IMR-90 (cell line): ENCODE results near the gene RPS6KA2. TPM values are rescaled to one million over a fixed set of nuclear protein-coding genes. Genes with fewer than 3 reads are reported as not detected.

Experiments
- ATAC-seq: fragments of 200-7000 bp; cut with Tn5 transposase; 2 replicates; pipeline ENCODE4 v1.9.1; 2020; ENCODE audit warnings: low read depth, mild to moderate bottlenecking, moderate library complexity
- Bru-seq: library from RNA; stranded (reverse); fragments of 400-500 nt; gene quantifications from one replicate; lab custom pipeline; 2021; lab: Mats Ljungman, UMichigan
- BruChase-seq, 2 experiments: library from RNA; stranded (reverse); fragments of 400-500 nt; gene quantifications; one replicate each; lab custom pipeline; 2021; lab: Mats Ljungman, UMichigan
- BruUV-seq: library from RNA; stranded (reverse); fragments of 400-500 nt; replicated peaks from 2 replicates; lab custom pipeline; 2021; lab: Mats Ljungman, UMichigan
- CTCF ChIA-PET: fragments of 300-600 bp; formaldehyde crosslinking; extraction: SDS; loops from one replicate; lab custom pipeline; 2021; ENCODE audit warnings: antibody characterized with exemption; lab: Yijun Ruan, JAX
- POLR2A ChIA-PET: fragments of 300-600 bp; sonication (Branson Sonifier 250); formaldehyde crosslinking; loops from one replicate; lab custom pipeline; 2022; ENCODE audit warnings: antibody characterized with exemption; ENCODE audit not compliant: unreplicated experiment; lab: Charles Lee
- DNase-seq: peaks from one replicate; pipeline ENCODE4 v3.0.0; 2013
- H2AFZ ChIP-seq: replicated peaks from 2 replicates; pipeline ENCODE3; 2013; ENCODE audit warnings: low read length, mild to moderate bottlenecking; ENCODE audit not compliant: poor library complexity
- H2AK5ac ChIP-seq: 2 replicates; pipeline ENCODE4 v1.6.1; 2013; ENCODE audit warnings: low read depth, low read length, inconsistent platforms
- H2AK9ac ChIP-seq: replicated peaks from 2 replicates; pipeline ENCODE3; 2013; ENCODE audit warnings: mild to moderate bottlenecking, low read depth, low read length, moderate library complexity; ENCODE audit not compliant: poor library complexity
- H2BK120ac ChIP-seq: 2 replicates; pipeline ENCODE4 v1.6.1; 2013; ENCODE audit warnings: low read depth, low read length, inconsistent platforms
- H2BK15ac ChIP-seq: 3 replicates; pipeline ENCODE4 v1.6.1; 2013; ENCODE audit warnings: low read depth, low read length, inconsistent platforms
- H2BK20ac ChIP-seq: 2 replicates; pipeline ENCODE4 v1.6.1; 2013; ENCODE audit warnings: low read depth, mild to moderate bottlenecking, inconsistent platforms, low read length, moderate library complexity
- H2BK5ac ChIP-seq: 2 replicates; pipeline ENCODE4 v1.6.1; 2013; ENCODE audit warnings: mild to moderate bottlenecking, low read depth, low read length, inconsistent platforms; ENCODE audit not compliant: poor library complexity, severe bottlenecking
- H3K14ac ChIP-seq: replicated peaks from 2 replicates; pipeline ENCODE4 v1.6.1; 2013; ENCODE audit warnings: low read depth, low read length, inconsistent platforms
- H3K18ac ChIP-seq: 2 replicates; pipeline ENCODE4 v1.6.1; 2013; ENCODE audit warnings: low read depth, low read length, control low read depth
- H3K23ac ChIP-seq: 2 replicates; pipeline ENCODE4 v1.6.1; 2013; ENCODE audit warnings: low read depth, low read length, inconsistent platforms
- H3K27ac ChIP-seq: 2 replicates; pipeline ENCODE4 v1.5.1; 2013; ENCODE audit warnings: mild to moderate bottlenecking, control low read depth, low read length; ENCODE audit not compliant: insufficient read depth
- H3K27me3 ChIP-seq: 2 replicates; pipeline ENCODE4 v1.6.1; 2013; ENCODE audit warnings: low read length; ENCODE audit not compliant: control insufficient read depth, insufficient read depth
- H3K36me3 ChIP-seq: 2 replicates; pipeline ENCODE4 v1.6.1; 2013; ENCODE audit warnings: low read length, mixed read lengths; ENCODE audit not compliant: control insufficient read depth, insufficient read depth
- H3K4ac ChIP-seq: 2 replicates; pipeline ENCODE4 v1.6.1; 2013; ENCODE audit warnings: low read depth, low read length, inconsistent platforms
- H3K4me1 ChIP-seq: 2 replicates; pipeline ENCODE4 v1.6.1; 2013; ENCODE audit warnings: low read length, mixed read lengths; ENCODE audit not compliant: control insufficient read depth, insufficient read depth
- H3K4me2 ChIP-seq: 2 replicates; pipeline ENCODE4 v1.6.1; 2013; ENCODE audit warnings: low read depth, mild to moderate bottlenecking, control low read depth, low read length, moderate library complexity
- H3K4me3 ChIP-seq: 2 replicates; pipeline ENCODE4 v1.5.1; 2013; ENCODE audit warnings: low read depth, mild to moderate bottlenecking, control low read depth, low read length, moderate library complexity; ENCODE audit not compliant: insufficient read depth
- H3K56ac ChIP-seq: 2 replicates; pipeline ENCODE4 v1.6.1; 2013; ENCODE audit warnings: low read length, inconsistent platforms; ENCODE audit not compliant: insufficient read depth; ENCODE audit errors: extremely low read depth
- H3K79me1 ChIP-seq, 2 experiments: 2 replicates each; pipeline ENCODE4 v1.6.1; 2013; ENCODE audit warnings: low read length in 2 of 2, inconsistent platforms in 1 of 2, low read depth in 1 of 2
- H3K9ac ChIP-seq: 2 replicates; pipeline ENCODE4 v1.6.1; 2013; ENCODE audit warnings: low read depth, low read length, control low read depth
- H3K9me1 ChIP-seq: 2 replicates; pipeline ENCODE4 v1.6.1; 2013; ENCODE audit warnings: low read length, inconsistent platforms; ENCODE audit not compliant: insufficient read depth
- H3K9me3 ChIP-seq: 2 replicates; pipeline ENCODE4 v1.6.1; 2013; ENCODE audit warnings: low read length; ENCODE audit not compliant: control insufficient read depth, insufficient read depth
- H4K20me1 ChIP-seq: 2 replicates; pipeline ENCODE4 v1.6.1; 2013; ENCODE audit warnings: low read length, inconsistent platforms; ENCODE audit not compliant: insufficient read depth
- H4K5ac ChIP-seq: 2 replicates; pipeline ENCODE4 v1.6.1; 2013; ENCODE audit warnings: mild to moderate bottlenecking, low read depth, low read length, control low read depth
- H4K8ac ChIP-seq, 2 experiments: 2 replicates each; pipeline ENCODE4 v1.6.1; 2013; ENCODE audit warnings: low read depth in 2 of 2, low read length in 2 of 2, control low read depth in 1 of 2, inconsistent platforms in 1 of 2
- H4K91ac ChIP-seq: 2 replicates; pipeline ENCODE4 v1.6.1; 2013; ENCODE audit warnings: low read depth, low read length, inconsistent platforms; ENCODE audit not compliant: insufficient read depth
- BHLHE40 ChIP-seq: fragments of 150-350 bp; IDR thresholded peaks from 2 replicates; pipeline ENCODE4 v1.6.1; 2016; ENCODE audit warnings: mild to moderate bottlenecking, low read depth, low read length
- CEBPB ChIP-seq: IDR thresholded peaks from 2 replicates; pipeline ENCODE4 v1.6.1; 2012; ENCODE audit warnings: low read depth, low read length, improper control_type of control experiment
- FOS ChIP-seq: fragments of 150-350 bp; IDR thresholded peaks from 2 replicates; pipeline ENCODE4 v1.6.1; 2016; ENCODE audit warnings: low read depth, low read length
- MAFK ChIP-seq: IDR thresholded peaks from 2 replicates; pipeline ENCODE4 v1.6.1; 2012; ENCODE audit warnings: low read depth, low read length, improper control_type of control experiment
- MAZ ChIP-seq: IDR thresholded peaks from 2 replicates; pipeline ENCODE4 v1.6.1; 2012; ENCODE audit warnings: low read depth, mild to moderate bottlenecking, low read length, improper control_type of control experiment, moderate library complexity, borderline replicate concordance
- MXI1 ChIP-seq: IDR thresholded peaks from 2 replicates; pipeline ENCODE4 v1.6.1; 2012; ENCODE audit warnings: low read depth, mild to moderate bottlenecking, low read length, moderate library complexity, borderline replicate concordance
- POLR2A ChIP-seq: IDR thresholded peaks from 2 replicates; pipeline ENCODE4 v1.6.1; 2012; ENCODE audit warnings: mild to moderate bottlenecking, low read depth, low read length
- RAD21 ChIP-seq: IDR thresholded peaks from 2 replicates; pipeline ENCODE4 v1.6.1; 2012; ENCODE audit warnings: low read length, improper control_type of control experiment
- WGBS, 2 experiments: methylation state at CpG; one replicate each; pipeline versions ENCODE4 v1.1.5 to v1.1.7; 2013; ENCODE audit warnings: missing lambda C conversion rate in 2 of 2; ENCODE audit not compliant: insufficient read length in 1 of 2; ENCODE audit errors: extremely low coverage in 2 of 2; 5-methylcytosine and 5-hydroxymethylcytosine counted together
- dilution Hi-C: fragments of 300-500 bp; cut with HindIII; formaldehyde crosslinking; loops from one replicate; pipeline ENCODE4 v1.14.3; 2018; ENCODE audit warnings: low sequenced_read_pairs; ENCODE audit not compliant: unreplicated experiment
- in situ Hi-C: fragments of 300-500 bp; cut with MboI; formaldehyde crosslinking; loops from 3 replicates; pipeline ENCODE4 v1.14.3; 2019; ENCODE audit warnings: low sequenced_read_pairs, inconsistent platforms, mixed read lengths
- intact Hi-C: fragments of 100-400 bp; cut with micrococcal nuclease; formaldehyde crosslinking; loops from 2 replicates; pipeline ENCODE4 v1.10.0; 2022
- long read RNA-seq: library from polyadenylated mRNA; unstranded; transcript quantifications from one replicate; pipeline ENCODE4 v2.0.0, GENCODE V29; 2021; ENCODE audit not compliant: unreplicated experiment
- polyA plus RNA-seq, 3 experiments: library from polyadenylated mRNA; depleted of rRNA; stranded (reverse); fragments of >200 nt; gene quantifications; 2 replicates each; pipeline ENCODE4 v1.2.3, GENCODE V29; 2012; ENCODE audit warnings: low replicate concordance in 1 of 3
- total RNA-seq: library from RNA; depleted of rRNA; stranded (reverse); fragments of >200 nt; gene quantifications from 2 replicates; pipeline ENCODE4 v1.2.3, GENCODE V29; 2012; rRNA removed
- TF ChIP-seq, protein P1 (sequence below): fragments of 150-350 bp; IDR thresholded peaks from 2 replicates; pipeline ENCODE4 v1.6.1; 2017; ENCODE audit warnings: mild to moderate bottlenecking, antibody characterized with exemption, low read length, low read depth
- TF ChIP-seq, protein P2 (sequence below): conservative IDR thresholded peaks from 2 replicates; pipeline ENCODE4 v1.5.1; 2012; ENCODE audit warnings: mild to moderate bottlenecking, low read depth, low read length, improper control_type of control experiment

Gene RPS6KA2
- total RNA-seq (22.2 and 26.9 TPM in 2 replicates), polyA plus RNA-seq (2012; rRNA removed) (27.6 and 31.3 TPM in 2 replicates), Bru-seq, nascent RNA (percentile 80 among the genes with signal in this experiment), BruChase-seq, experiment 1, labeled RNA remaining after a 6-hour chase (percentile 68 among the genes with signal in this experiment), BruChase-seq, experiment 2, labeled RNA remaining after a 2-hour chase (percentile 66 among the genes with signal in this experiment)
- 22.6 and 41.6 TPM in 2 replicates for polyA plus RNA-seq (2012; cell fraction: cytosol; rRNA removed)
- 23.6 and 31.1 TPM in 2 replicates for polyA plus RNA-seq (2012; cell fraction: nucleus; rRNA removed; ENCODE audit: low replicate concordance)
- long read RNA-seq, full-length matches to known transcripts: 79 of 274 reads
- long read RNA-seq, partial matches to known transcripts: 55 of 274 reads
- long read RNA-seq, other reads (novel, unspliced or antisense): 140 of 274 reads

DNA sequence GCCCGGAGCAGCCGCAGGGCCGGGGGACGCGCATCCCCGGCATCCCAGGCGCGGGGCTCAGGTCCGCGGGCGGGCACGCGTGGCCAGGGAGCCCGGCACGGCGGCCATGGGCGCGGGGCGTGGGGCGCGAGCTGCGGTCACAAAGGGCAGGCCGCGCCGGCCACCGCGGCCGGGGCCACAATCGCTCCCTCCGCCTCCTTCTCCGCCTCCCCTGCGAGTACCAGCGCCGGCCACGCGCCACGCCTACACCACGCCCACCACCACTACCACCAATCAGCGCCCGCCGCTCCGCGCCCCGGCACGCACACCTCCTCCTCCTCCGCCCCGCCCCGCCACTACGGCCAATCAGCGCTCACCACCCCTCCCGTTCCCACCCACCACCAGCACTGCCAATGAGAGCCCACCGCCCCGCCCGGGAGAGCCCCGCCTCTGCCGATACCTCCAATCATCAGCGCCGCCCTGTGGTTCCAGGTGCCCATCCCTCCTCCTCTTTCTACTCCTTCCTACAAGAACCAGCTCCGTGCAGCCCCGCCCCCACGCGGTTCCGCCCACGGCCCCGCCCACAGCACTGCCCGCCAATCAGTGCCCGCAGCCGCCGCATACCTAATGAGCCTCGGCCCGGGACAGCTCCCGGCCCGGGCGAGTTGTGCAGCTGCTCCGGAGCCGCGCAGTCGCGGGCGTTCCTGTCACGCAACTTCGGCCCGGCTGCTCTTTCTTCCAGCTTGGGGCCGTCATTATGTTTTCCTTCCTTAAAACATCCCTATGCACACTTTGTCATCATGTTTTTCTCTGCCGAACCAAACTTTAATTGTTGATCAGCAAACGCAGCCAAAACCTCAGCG, at the start of gene RPS6KA2:
RPS6KA2 (minus strand) TSS at position 219 of the 842 bp plus-strand sequence. CDS start 232 bp downstream, outside the sequence.
- no peaks in the 10 kb centered on the region; the same call in 1 of the 2 replicates for H4K20me1 ChIP-seq
- H4K5ac ChIP-seq: peak within 1 kb of the TSS; percentile 80
- H3K79me1 ChIP-seq: peaks cover 10 to 30% of the 10 kb centered on the region in 2 experiments; a peak in 3 of 4 replicates
- no peaks in the 10 kb centered on the region for H3K27me3 ChIP-seq
- H3K4me3 ChIP-seq: peak within 1 kb of the TSS; percentile 87
- TF ChIP-seq BHLHE40: peak; percentile 4; the same call in 1 of the 2 replicates
- TF ChIP-seq FOS: no peak
- peak; percentile 8; the same call in 1 of the 2 replicates for TF ChIP-seq RAD21
- TF ChIP-seq CEBPB: no peak
- TF ChIP-seq, protein P1, sequence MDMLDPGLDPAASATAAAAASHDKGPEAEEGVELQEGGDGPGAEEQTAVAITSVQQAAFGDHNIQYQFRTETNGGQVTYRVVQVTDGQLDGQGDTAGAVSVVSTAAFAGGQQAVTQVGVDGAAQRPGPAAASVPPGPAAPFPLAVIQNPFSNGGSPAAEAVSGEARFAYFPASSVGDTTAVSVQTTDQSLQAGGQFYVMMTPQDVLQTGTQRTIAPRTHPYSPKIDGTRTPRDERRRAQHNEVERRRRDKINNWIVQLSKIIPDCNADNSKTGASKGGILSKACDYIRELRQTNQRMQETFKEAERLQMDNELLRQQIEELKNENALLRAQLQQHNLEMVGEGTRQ: peak; percentile 25
- TF ChIP-seq POLR2A: peak; percentile 87
- TF ChIP-seq, protein P2, sequence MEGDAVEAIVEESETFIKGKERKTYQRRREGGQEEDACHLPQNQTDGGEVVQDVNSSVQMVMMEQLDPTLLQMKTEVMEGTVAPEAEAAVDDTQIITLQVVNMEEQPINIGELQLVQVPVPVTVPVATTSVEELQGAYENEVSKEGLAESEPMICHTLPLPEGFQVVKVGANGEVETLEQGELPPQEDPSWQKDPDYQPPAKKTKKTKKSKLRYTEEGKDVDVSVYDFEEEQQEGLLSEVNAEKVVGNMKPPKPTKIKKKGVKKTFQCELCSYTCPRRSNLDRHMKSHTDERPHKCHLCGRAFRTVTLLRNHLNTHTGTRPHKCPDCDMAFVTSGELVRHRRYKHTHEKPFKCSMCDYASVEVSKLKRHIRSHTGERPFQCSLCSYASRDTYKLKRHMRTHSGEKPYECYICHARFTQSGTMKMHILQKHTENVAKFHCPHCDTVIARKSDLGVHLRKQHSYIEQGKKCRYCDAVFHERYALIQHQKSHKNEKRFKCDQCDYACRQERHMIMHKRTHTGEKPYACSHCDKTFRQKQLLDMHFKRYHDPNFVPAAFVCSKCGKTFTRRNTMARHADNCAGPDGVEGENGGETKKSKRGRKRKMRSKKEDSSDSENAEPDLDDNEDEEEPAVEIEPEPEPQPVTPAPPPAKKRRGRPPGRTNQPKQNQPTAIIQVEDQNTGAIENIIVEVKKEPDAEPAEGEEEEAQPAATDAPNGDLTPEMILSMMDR: no peak
- TF ChIP-seq MAZ: peak; percentile 97; the same call in 1 of the 2 replicates
- peak; percentile 81 for TF ChIP-seq MXI1
- TF ChIP-seq MAFK: no peak
- ChIA-PET CTCF (interaction anchor here (0.6 to 1.1 kb wide), 2 partner anchors 112 to 382 kb away, joined by 3 to 4 read pairs; no protein-coding TSS in a partner anchor), POLR2A (no interaction called here)
- peaks cover 16% of the 10 kb centered on the region for H3K9me1 ChIP-seq
- peak within 1 kb of the TSS; percentile 90 for H3K9ac ChIP-seq
- peak within 1 kb of the TSS; percentile 66 to 77; a peak in 2 of 4 replicates for H4K8ac ChIP-seq
- H2BK5ac ChIP-seq: peak within 1 kb of the TSS; percentile 87
- H3K18ac ChIP-seq: peak within 1 kb of the TSS; percentile 89
- peak within 1 kb of the TSS; percentile 91 for H2AFZ ChIP-seq
- peak within 1 kb of the TSS; percentile 98 for H3K4me2 ChIP-seq
- H2BK120ac ChIP-seq: peak within 1 kb of the TSS; percentile 82
- peak within 1 kb of the TSS; percentile 79 for H3K23ac ChIP-seq
- BruUV-seq: no TSS peak
- H3K27ac ChIP-seq: peak within 1 kb of the TSS; percentile 94
- in situ Hi-C loops (loop anchor here (5.0 to 25.0 kb wide), 2 partner anchors 65 to 360 kb away; partner anchors contain the start of gene CEP43), intact Hi-C loops (loop anchor here (1.0 to 5.0 kb wide), 5 partner anchors 32 to 370 kb away; partner anchors contain the start of gene CEP43), dilution Hi-C loops (no loop called here)
- DNase-seq: peak; percentile 99
- H4K91ac ChIP-seq: peak within 1 kb of the TSS; percentile 83
- WGBS, 2 experiments: 0% methylated on average over 9 of the region's 87 CpGs; no CpG with 5 or more reads in 1 of the 2 experiments
- peak within 1 kb of the TSS; percentile 88 for H3K4ac ChIP-seq
- H3K4me1 ChIP-seq: peaks cover 17% of the 10 kb centered on the region
- H2BK20ac ChIP-seq: peak within 1 kb of the TSS; percentile 35; the same call in 1 of the 2 replicates
- peak within 1 kb of the TSS; percentile 12 for H2BK15ac ChIP-seq
- H2AK9ac ChIP-seq: peak within 1 kb of the TSS; percentile 94
- H3K36me3 ChIP-seq: no peaks in the 10 kb centered on the region
- H3K14ac ChIP-seq: peak within 1 kb of the TSS; percentile 91
- peak within 1 kb of the TSS; percentile 84 for H3K56ac ChIP-seq
- ATAC-seq: peak; percentile 93
- H2AK5ac ChIP-seq: 0 out of 2 replicates have a peak within 1 kb of the TSS, but pooled peaks have one; percentile 29
- H3K9me3 ChIP-seq: no peaks in the 10 kb centered on the region
